ENCODE data around the gene IQCN.

The IQCN gene

DNA sequence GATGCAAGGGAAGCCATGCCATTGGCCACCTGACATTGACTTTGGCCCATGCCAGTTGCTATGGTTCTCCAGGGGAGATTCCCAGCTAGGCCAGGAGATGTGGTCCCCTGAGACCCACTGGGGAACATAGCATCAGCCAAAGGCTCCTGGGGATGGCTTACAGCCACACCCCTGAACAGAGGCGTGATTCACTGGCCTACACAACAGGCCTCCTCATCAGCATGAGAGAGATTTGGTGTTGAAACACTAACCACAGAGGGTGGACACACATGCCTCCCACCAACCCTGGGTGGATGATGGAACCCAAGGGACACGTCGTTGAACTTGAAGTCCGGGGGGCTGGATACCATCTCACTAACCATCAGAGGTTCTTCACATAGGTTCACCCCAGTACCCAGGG is 14.4 kb downstream of the IQCN start:
- TF ChIP-seq POLR2AphosphoS5 (IDR thresholded peaks at IDR 0.05; ENCODE audit: low read depth, low read length): no peak

DNA sequence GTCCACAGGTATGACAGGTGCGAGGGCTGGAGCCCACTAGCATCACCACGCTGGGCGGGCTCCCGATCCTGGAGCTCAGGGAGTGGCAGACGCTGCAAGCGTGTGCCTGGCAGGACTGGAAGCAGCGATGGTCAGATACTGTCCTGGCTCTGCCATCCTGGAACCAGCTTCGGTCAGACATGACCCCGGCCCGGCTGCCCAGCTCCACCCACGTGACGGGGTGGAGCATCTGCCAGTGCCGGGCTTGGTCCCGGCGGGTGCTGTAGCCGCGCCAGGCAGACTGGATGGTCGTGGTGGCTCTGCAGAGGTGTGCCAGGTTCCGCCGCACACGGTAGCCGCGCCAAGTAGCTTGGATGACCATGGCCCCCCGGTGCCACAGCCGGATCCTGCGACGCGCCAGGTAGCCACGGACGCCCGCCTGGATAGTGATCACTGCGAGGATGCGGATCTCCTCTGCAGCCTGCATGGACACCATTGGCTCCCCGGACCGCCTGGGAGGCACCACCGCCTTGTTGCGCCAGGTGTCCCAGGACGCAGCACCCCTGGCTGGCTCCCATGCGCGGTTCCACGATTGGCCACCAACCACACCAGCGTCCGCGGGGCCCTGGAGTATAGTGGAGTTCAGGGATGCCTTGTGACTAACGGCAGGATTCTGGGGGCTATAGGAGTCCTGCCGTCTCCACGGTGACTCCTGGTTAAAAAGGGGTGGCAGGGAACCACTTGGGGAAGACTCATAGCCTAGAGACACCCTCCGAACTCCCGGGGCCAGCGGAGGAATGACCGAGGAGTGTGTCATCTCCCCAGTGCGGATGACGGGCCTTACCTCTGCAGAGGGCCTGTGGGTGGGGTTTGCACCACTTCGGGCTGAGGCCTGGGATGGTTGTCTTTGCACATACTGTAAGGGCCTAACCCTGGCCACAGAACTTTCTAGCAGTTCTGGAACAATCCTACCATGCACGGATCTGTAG is 16.5 kb downstream of the IQCN start:
- TF ChIP-seq, protein P1, sequence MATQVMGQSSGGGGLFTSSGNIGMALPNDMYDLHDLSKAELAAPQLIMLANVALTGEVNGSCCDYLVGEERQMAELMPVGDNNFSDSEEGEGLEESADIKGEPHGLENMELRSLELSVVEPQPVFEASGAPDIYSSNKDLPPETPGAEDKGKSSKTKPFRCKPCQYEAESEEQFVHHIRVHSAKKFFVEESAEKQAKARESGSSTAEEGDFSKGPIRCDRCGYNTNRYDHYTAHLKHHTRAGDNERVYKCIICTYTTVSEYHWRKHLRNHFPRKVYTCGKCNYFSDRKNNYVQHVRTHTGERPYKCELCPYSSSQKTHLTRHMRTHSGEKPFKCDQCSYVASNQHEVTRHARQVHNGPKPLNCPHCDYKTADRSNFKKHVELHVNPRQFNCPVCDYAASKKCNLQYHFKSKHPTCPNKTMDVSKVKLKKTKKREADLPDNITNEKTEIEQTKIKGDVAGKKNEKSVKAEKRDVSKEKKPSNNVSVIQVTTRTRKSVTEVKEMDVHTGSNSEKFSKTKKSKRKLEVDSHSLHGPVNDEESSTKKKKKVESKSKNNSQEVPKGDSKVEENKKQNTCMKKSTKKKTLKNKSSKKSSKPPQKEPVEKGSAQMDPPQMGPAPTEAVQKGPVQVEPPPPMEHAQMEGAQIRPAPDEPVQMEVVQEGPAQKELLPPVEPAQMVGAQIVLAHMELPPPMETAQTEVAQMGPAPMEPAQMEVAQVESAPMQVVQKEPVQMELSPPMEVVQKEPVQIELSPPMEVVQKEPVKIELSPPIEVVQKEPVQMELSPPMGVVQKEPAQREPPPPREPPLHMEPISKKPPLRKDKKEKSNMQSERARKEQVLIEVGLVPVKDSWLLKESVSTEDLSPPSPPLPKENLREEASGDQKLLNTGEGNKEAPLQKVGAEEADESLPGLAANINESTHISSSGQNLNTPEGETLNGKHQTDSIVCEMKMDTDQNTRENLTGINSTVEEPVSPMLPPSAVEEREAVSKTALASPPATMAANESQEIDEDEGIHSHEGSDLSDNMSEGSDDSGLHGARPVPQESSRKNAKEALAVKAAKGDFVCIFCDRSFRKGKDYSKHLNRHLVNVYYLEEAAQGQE (IDR thresholded peaks at IDR 0.05; ENCODE audit: insufficient read depth in 1 of 2, low read depth in 2 of 2, low read length in 2 of 2): no peak
- TF ChIP-seq POLR2AphosphoS5 (IDR thresholded peaks at IDR 0.05; ENCODE audit: low read depth, low read length) (no peak), FOXP2 (optimal IDR thresholded peaks at IDR 0.05; ENCODE audit: borderline replicate concordance, extremely low read depth, extremely low read length, insufficient read depth) (no peak), TAF1 (IDR thresholded peaks at IDR 0.05; ENCODE audit: borderline replicate concordance, insufficient read depth, low read length) (no peak), SIN3A (IDR thresholded peaks at IDR 0.05; ENCODE audit: borderline replicate concordance, insufficient read depth, low read length) (no peak)

DNA sequence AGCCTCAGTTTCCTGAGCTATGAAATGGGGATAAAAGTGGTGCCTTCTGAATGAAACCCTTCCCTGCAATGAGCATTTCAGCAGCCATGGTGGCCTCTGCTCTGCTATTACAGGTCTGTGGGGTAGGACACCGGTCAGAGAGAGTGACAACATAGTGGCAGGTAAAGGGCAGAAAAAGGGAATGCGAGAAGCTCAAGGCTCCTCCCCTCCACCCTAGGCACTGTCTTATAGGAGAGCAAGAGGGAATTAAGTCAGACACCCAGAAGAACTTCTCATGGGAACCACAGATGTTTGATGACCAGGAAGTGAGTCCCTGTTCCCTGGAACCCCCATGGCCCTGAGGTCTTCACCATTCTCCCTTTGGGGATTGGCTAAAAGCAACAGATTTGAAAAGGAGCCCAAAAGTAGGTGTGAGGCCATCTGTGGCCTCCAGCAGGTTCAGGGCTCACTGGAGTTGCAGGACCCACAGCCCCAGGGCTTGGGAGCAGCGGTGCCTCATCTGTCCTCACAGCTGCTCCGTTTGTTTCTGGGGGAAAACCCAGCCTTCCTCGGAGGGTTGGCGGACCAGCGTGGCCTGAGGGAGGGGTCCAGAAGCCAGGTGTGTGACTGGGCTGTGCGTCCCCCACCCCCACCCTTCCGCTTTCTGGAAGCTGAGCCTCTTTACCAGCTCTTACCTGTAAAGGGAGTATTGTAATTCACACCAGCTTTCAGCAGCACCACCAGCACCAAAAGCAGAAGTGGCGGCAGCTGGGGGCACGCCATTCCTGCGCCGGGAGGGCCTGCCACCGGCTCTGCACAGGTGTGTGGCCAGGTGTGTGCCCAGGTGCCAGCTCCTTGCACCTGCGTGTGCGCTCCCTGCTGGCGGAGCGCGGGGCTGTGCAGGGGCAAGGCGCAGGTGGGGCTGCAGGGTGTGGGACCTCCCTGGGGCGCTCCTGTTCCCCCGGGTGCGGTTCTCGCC is 19.4 kb downstream of the IQCN start:
- TF ChIP-seq, protein P1 (IDR thresholded peaks at IDR 0.05; ENCODE audit: insufficient read depth in 1 of 2, low read depth in 2 of 2, low read length in 2 of 2): no peak

DNA sequence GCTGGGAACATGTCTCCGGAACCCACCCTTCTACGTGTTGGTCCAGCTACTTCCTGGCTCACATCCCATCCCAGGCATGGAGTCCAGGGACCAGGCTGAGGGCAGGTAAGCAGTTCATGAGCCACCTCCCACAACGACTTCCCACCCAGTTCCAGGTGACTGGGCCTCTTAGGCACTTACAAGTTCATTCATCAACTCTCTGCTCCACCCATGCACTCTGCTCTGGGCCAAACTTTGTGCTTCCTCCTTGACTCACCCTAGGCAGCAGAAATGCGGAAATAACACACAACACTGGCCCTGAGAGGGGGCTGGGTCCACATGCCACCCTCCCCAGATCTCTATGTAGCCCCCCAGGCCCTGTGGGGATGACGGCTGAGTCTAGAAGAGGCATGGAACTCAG is 20.5 kb downstream of the IQCN start:
- TF ChIP-seq SIN3A (IDR thresholded peaks at IDR 0.05; ENCODE audit: borderline replicate concordance, insufficient read depth, low read length): no peak
- no peak for TF ChIP-seq TAF1 (IDR thresholded peaks at IDR 0.05; ENCODE audit: borderline replicate concordance, insufficient read depth, low read length)
- TF ChIP-seq FOXP2 (optimal IDR thresholded peaks at IDR 0.05; ENCODE audit: borderline replicate concordance, extremely low read depth, extremely low read length, insufficient read depth): no peak
- TF ChIP-seq, protein P1 (IDR thresholded peaks at IDR 0.05; ENCODE audit: insufficient read depth in 1 of 2, low read depth in 2 of 2, low read length in 2 of 2): no peak
- TF ChIP-seq POLR2AphosphoS5 (IDR thresholded peaks at IDR 0.05; ENCODE audit: low read depth, low read length): no peak

DNA sequence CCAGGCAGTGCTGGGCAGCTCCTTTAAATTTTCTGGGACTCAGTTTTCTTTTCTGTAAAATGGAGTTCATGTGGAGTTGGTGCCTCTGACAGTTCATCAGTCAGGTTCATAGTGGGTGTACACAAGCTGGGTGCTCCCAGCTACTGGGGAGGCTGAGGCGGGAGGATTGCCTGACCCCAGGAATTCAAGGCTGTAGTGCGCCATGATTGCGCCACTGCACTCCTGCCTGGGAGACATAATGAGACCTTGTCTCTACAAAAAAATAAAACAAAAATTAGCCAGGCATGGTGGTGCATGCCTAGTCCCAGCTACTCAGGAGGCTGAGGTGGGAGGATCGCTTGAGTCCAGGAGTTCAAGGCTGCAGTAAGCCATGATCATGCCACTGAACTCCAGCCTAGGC is 21.1 kb downstream of the IQCN start:
- TF ChIP-seq, protein P1 (IDR thresholded peaks at IDR 0.05; ENCODE audit: insufficient read depth in 1 of 2, low read depth in 2 of 2, low read length in 2 of 2): no peak
- TF ChIP-seq POLR2AphosphoS5 (IDR thresholded peaks at IDR 0.05; ENCODE audit: low read depth, low read length) (no peak), SIN3A (IDR thresholded peaks at IDR 0.05; ENCODE audit: borderline replicate concordance, insufficient read depth, low read length) (no peak), TAF1 (IDR thresholded peaks at IDR 0.05; ENCODE audit: borderline replicate concordance, insufficient read depth, low read length) (no peak), FOXP2 (optimal IDR thresholded peaks at IDR 0.05; ENCODE audit: borderline replicate concordance, extremely low read depth, extremely low read length, insufficient read depth) (no peak)

All from PFSK-1 (cell line).